ENCODE measurements around the gene MYO1H.

GRCh38 chr12:109462868-109463692, 115.4 kb downstream of the MYO1H start:
- no peak for TF ChIP-seq POLR2A (IDR thresholded peaks at IDR 0.05)
- no peak for TF ChIP-seq CTCF (IDR thresholded peaks at IDR 0.05 in 4 of 5, conservative IDR thresholded peaks at IDR 0.05 in 1 of 5)

Measured in gastrocnemius medialis (tissue), 4 donors.